Testis (tissue), 3 donors: Measurements from ENCODE around the gene PHF13. TPM values are rescaled to one million over a fixed set of nuclear protein-coding genes. Genes with fewer than 3 reads are reported as not detected.
A peak's percentile ranks its signal among the peaks of the same experiment; 100 is the strongest.

Experiments used
- DNase-seq: peaks from one replicate; pipeline ENCODE4 v3.0.0-alpha.2; 2019
- H3K27ac ChIP-seq, 2 donors: fragments of 200-600 bp; sonication (generic); one replicate each; pipeline ENCODE4 v1.5.1; 2019
- H3K27me3 ChIP-seq: fragments of 200-600 bp; sonication (generic); one replicate; pipeline ENCODE4 v1.5.1; 2019
- H3K36me3 ChIP-seq: fragments of 200-600 bp; sonication (generic); one replicate; pipeline ENCODE4 v1.5.1; 2017; ENCODE audit warnings: low read depth; ENCODE audit errors: missing control alignments
- H3K4me1 ChIP-seq: fragments of 200-600 bp; sonication (generic); one replicate; pipeline ENCODE4 v1.5.1; 2019
- H3K4me3 ChIP-seq, 2 donors: fragments of 200-600 bp; sonication (generic); one replicate each; pipeline ENCODE4 v1.5.1; 2017 to 2019
- H3K9me3 ChIP-seq: fragments of 200-600 bp; sonication (generic); one replicate; pipeline ENCODE4 v1.5.1; 2017
- CTCF ChIP-seq, 3 experiments: fragments of 450-650 bp in 2 of 3; fragments of 200-600 bp in 1 of 3; sonication (generic) in 1 of 3; IDR thresholded peaks; one replicate each; pipeline ENCODE4 v1.5.1; 2016 to 2019; ENCODE audit warnings: antibody characterized with exemption in 3 of 3, mild to moderate bottlenecking in 2 of 3, moderate library complexity in 1 of 3
- POLR2A ChIP-seq: fragments of 450-650 bp; IDR thresholded peaks from one replicate; pipeline ENCODE4 v1.6.1; 2017; ENCODE audit warnings: antibody characterized with exemption, mild to moderate bottlenecking, moderate library complexity
- WGBS, 2 donors: methylation state at CpG; one replicate each; pipeline ENCODE4 v1.1.5; 2018; 5-methylcytosine and 5-hydroxymethylcytosine counted together
- intact Hi-C: fragments of 100-400 bp; cut with DNase I; formaldehyde crosslinking; loops from one replicate; pipeline ENCODE4 v1.15.1; 2023; ENCODE audit warnings: low total_unique reads
- polyA plus RNA-seq: library from polyadenylated mRNA; stranded (reverse); fragments of 350-450 nt; fragmentation: Illumina TruSeq; extraction: RNeasy Lipid Tissue Mini Kit (QIAGEN cat#74804); gene quantifications from one replicate; pipeline ENCODE4 v1.2.3, GENCODE V29; 2014; ENCODE audit warnings: low read depth, low replicate concordance; ENCODE audit not compliant: insufficient read depth
- total RNA-seq, 2 donors: library from RNA; depleted of rRNA; stranded (reverse); fragments of >200 nt; gene quantifications; one replicate each; pipeline ENCODE4 v1.2.3, GENCODE V29; 2016

PHF13 gene
- total and polyA plus RNA-seq, 3 donors from 2014 or later: 70.8 to 94.3 (median 88.1) TPM

DNA sequence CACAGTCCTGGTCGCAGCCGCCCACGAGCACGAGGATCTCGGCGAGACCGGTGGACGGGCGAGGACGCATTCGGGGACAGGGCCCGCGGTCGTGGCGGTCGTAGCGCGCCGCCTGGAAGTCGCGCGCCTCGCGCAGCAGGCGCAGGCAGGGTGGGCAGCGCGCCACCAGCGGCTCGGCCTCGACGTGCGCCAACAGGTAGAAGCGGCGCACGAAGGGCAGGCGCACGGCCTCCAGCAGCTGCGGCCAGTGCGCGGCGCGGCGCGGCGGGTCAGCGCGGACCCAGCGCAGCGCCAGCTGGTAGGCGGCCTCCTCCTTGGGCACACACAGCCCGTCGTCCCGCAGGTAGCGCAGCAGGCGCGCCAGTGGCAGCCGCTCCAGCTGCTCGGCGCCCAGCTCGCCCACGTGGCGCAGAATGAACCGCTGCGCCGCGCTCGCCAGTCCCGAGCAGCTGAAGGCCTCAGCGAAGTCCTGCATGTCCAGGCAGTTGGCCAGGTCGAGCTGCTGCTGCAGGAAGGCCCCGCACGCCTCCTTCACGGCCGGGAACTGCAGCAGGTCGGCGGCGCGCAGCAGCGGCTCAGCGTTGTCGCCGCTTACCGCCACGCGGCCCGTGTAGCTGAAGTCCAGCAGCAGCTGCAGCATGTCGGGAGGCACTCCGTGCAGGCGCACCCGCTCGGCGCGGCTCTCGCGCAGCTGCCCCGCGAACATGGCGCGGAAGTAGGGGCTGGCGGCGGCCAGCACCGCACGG, 11.4 kb upstream of the PHF13 start:
- H3K4me1 ChIP-seq: peaks cover 43% of the 10 kb centered on the region
- WGBS, 2 donors: 0% methylated on average over 5 to 39 of the region's 103 CpGs
- no peak for DNase-seq
- H3K27me3 ChIP-seq: no peaks in the 10 kb centered on the region
- peak overlapping the region; percentile 96 for H3K4me3 ChIP-seq
- intact Hi-C loops: no loop called here
- H3K27ac ChIP-seq: peak overlapping the region; percentile 97 to 99
- H3K9me3 ChIP-seq: no peaks in the 10 kb centered on the region
- TF ChIP-seq CTCF (IDR thresholded peaks at IDR 0.05) (no peak), POLR2A (no peak)
- no peaks in the 10 kb centered on the region for H3K36me3 ChIP-seq

DNA sequence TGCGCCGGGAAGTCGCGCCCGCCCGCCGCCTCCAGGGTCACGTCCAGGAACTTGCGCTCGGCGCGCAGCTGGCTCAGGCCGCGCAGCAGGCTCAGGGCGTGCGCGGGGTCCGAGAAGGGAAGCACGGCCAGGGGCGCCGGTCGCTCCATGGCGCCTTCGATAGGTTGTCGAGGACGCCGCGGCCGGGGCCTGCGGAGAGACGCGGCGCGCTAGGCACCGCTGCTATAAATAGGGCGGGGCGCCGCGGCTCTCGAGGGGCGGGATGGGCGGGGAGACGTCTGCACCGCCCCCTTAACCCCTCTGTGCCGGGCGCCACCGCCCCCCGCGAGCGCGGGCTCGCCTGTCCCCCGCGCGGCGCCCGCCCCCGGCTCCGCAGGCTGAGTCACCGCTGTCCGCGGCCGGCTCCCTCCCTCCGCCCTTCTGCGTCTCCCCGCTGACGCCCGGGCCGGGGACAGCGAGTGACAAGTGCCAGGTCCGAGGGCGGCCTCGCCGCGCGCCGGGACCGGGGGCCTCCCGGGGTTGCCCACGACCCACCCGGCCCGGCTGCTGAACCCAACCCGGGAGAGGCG, 10.8 kb upstream of the PHF13 start, which contains the start of gene KLHL21:
Gene KLHL21, minus strand, starts transcription at position 201 of the 569 bp plus-strand sequence. Its CDS starts 52 bp downstream, at position 149.
- H3K27me3 ChIP-seq: no peaks in the 10 kb centered on the region
- H3K4me3 ChIP-seq: peak within 1 kb of the TSS; percentile 96
- intact Hi-C loops: no loop called here
- 0 to 1% methylated on average over 6 to 42 of the region's 84 CpGs for WGBS, 2 donors
- peak within 1 kb of the TSS; percentile 97 to 99 for H3K27ac ChIP-seq
- DNase-seq: peak; percentile 89
- H3K4me1 ChIP-seq: peaks cover 37% of the 10 kb centered on the region
- no peaks in the 10 kb centered on the region for H3K9me3 ChIP-seq
- no peaks in the 10 kb centered on the region for H3K36me3 ChIP-seq
- TF ChIP-seq POLR2A (peak; percentile 31), CTCF (IDR thresholded peaks at IDR 0.05) (no peak)

- intact Hi-C loops: no loop called here
- peak overlapping the region; percentile 97 to 99 for H3K27ac ChIP-seq
- no peak for DNase-seq
- no peaks in the 10 kb centered on the region for H3K9me3 ChIP-seq
- 0% methylated on average over 25 to 36 of the region's 36 CpGs for WGBS, 2 donors
- no peaks in the 10 kb centered on the region for H3K36me3 ChIP-seq
- no peak for TF ChIP-seq CTCF (IDR thresholded peaks at IDR 0.05)
- no peak for TF ChIP-seq POLR2A
- H3K4me1 ChIP-seq: peaks cover 36% of the 10 kb centered on the region
- no peaks in the 10 kb centered on the region for H3K27me3 ChIP-seq
- peak overlapping the region; percentile 96 for H3K4me3 ChIP-seq
Measured at GRCh38 chr1:6603238-6603914, 10.2 kb upstream of the PHF13 start.

DNA sequence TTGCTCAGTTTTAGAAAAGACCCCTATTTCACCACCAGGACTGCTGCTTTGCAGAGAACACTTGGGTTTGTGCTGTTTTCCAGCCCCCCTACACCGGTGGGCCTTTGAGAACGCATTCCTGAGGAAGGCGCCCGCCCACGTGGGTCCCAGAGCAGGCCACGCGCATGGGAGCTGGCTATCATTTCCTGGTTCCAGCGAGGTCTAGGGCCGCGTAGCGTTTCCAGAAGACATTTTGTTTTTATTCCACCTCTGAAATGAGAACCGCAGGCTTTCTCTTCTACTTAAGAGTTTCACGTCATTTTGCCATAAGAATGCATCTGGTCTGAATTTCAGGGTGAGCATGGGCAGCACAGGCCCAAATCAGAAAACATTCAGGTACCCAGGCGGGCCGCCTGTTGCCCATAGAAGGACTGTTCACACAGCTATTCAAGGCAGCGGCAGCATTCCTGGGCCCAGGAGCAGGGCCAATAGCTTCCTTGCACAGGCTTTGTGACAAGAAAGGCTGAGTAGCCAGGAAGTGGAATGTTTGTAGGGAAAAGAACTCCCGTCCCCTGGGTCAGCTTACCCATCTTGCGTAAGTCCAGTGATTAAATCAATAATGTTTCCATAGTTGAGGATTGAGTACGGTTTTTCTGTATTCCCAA, 9.5 kb upstream of the PHF13 start:
- TF ChIP-seq POLR2A (no peak), CTCF (IDR thresholded peaks at IDR 0.05) (peak in 1 of 3 experiments; percentile 19)
- no peaks in the 10 kb centered on the region for H3K36me3 ChIP-seq
- H3K27me3 ChIP-seq: no peaks in the 10 kb centered on the region
- H3K4me1 ChIP-seq: peaks cover 32% of the 10 kb centered on the region
- intact Hi-C loops: no loop called here
- H3K27ac ChIP-seq: peak overlapping the region; percentile 97 to 99
- H3K4me3 ChIP-seq: peak overlapping the region; percentile 96
- 3 to 8% methylated on average over 19 of the region's 19 CpGs for WGBS, 2 donors
- H3K9me3 ChIP-seq: no peaks in the 10 kb centered on the region
- DNase-seq: peak; percentile 83
